Activated T-cell treated with anti-CD3 and anti-CD28 coated beads for 48 hours (primary cell): ENCODE data around the gene ATP11A.
"Not testable (repeated sequence)": the region's sequence is repeated elsewhere in the genome, so short reads cannot be mapped to it uniquely, and the experiment has no call there.

Experiments used
- DNase-seq: peaks from one replicate; pipeline ENCODE4 v3.0.0-alpha.2; 2020; ENCODE audit warnings: low read depth

The ATP11A gene

GRCh38 chr13:112880976-112881540 is 191.2 kb downstream of the ATP11A start:
- DNase-seq, result no peak

GRCh38 chr13:112881656-112882554 is 192.1 kb downstream of the ATP11A start:
- DNase-seq, result no peak

GRCh38 chr13:112882555-112883024 is 192.8 kb downstream of the ATP11A start:
- DNase-seq, result no peak

GRCh38 chr13:112883241-112883945 is 193.6 kb downstream of the ATP11A start:
- DNase-seq, result no peak

- DNase-seq, result not testable (repeated sequence)
These were observed 194.9 kb downstream of the ATP11A start for GRCh38 chr13:112884700-112885099.

GRCh38 chr13:112885242-112885781 is 195.5 kb downstream of the ATP11A start:
- DNase-seq, result no peak

GRCh38 chr13:112885782-112886268 is 196.0 kb downstream of the ATP11A start:
- no peak for DNase-seq

- DNase-seq, result no peak
These were observed 197.3 kb downstream of the ATP11A start for GRCh38 chr13:112887151-112887550.

GRCh38 chr13:112887557-112887991 is 197.7 kb downstream of the ATP11A start:
- no peak for DNase-seq

- no peak for DNase-seq
These were observed 198.6 kb downstream of the ATP11A start for GRCh38 chr13:112888238-112889111.

- no peak for DNase-seq
These were observed 199.8 kb downstream of the ATP11A start for GRCh38 chr13:112889351-112890290.

- no peak for DNase-seq
These were observed 200.7 kb downstream of the ATP11A start for GRCh38 chr13:112890316-112891145.

- no peak for DNase-seq
These were observed 201.9 kb downstream of the ATP11A start for GRCh38 chr13:112891477-112892401.

GRCh38 chr13:112892426-112893206 is 202.8 kb downstream of the ATP11A start:
- no peak for DNase-seq

GRCh38 chr13:112893207-112893569 is 203.3 kb downstream of the ATP11A start:
- no peak for DNase-seq

- no peak for DNase-seq
These were observed 204.0 kb downstream of the ATP11A start for GRCh38 chr13:112893570-112894422.

- no peak for DNase-seq
These were observed 204.5 kb downstream of the ATP11A start for GRCh38 chr13:112894423-112894672.
